ENCODE measurements around the gene ROBO2. TPM values are rescaled to one million over a fixed set of nuclear protein-coding genes. Genes with fewer than 3 reads are reported as not detected.

The ROBO2 gene
- total and polyA plus RNA-seq, 2 experiments from 2014 or later: 1.5 to 7.8 TPM

DNA sequence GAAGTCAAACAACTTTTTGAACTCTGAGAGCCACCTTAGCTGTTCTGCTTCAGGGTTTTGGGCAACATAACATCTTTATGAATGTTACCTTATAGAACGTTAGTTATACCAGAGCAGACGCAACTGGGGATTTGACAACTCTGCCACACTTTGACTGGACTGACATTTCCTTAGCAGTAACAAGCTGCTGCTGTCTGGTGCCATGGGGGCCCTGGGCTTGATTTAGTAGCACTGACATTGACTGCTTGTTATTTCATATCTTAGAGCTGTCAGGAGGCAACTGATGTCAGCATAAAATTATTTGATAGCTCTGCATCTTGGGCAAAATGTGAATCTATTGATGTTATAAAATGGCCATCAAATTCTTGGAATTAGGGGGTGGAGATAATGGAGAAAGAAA, 285.4 kb downstream of the ROBO2 start (continued):
- TF ChIP-seq, protein P1, sequence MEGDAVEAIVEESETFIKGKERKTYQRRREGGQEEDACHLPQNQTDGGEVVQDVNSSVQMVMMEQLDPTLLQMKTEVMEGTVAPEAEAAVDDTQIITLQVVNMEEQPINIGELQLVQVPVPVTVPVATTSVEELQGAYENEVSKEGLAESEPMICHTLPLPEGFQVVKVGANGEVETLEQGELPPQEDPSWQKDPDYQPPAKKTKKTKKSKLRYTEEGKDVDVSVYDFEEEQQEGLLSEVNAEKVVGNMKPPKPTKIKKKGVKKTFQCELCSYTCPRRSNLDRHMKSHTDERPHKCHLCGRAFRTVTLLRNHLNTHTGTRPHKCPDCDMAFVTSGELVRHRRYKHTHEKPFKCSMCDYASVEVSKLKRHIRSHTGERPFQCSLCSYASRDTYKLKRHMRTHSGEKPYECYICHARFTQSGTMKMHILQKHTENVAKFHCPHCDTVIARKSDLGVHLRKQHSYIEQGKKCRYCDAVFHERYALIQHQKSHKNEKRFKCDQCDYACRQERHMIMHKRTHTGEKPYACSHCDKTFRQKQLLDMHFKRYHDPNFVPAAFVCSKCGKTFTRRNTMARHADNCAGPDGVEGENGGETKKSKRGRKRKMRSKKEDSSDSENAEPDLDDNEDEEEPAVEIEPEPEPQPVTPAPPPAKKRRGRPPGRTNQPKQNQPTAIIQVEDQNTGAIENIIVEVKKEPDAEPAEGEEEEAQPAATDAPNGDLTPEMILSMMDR (conservative IDR thresholded peaks at IDR 0.05; ENCODE audit: low read depth in 2 of 2): no peak
- no peak for TF ChIP-seq EZH2 (IDR thresholded peaks at IDR 0.05; ENCODE audit: low read depth, unreplicated experiment)
- TF ChIP-seq NANOG (IDR thresholded peaks at IDR 0.05; ENCODE audit: borderline replicate concordance): no peak

DNA sequence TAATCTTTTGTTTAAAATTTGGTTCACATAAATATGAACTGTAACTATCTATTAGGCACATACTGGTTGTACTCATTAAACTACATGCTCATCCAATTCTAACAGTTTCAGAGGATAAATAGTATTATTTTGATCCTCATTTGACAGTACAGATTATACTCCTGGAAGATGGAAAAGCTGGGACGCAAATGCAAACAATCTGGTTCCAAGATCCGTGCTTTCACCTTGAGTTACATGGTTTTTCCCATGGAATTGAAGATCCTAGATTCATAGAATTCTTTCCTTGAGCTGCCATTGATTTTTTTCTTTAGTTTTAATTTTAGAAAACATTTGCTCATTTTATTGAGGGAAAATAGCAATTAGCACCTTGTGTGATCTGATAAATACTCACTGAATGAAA, 285.8 kb downstream of the ROBO2 start:
- no peak for TF ChIP-seq ZNF114 (CRISPR knock-in tag; IDR thresholded peaks at IDR 0.05)
- no peak for TF ChIP-seq EZH2phosphoT487 (IDR thresholded peaks at IDR 0.05; ENCODE audit: unreplicated experiment)
- TF ChIP-seq ZNF462 (CRISPR knock-in tag; IDR thresholded peaks at IDR 0.05): no peak
- Histone ChIP-seq H3K27me3 (ENCODE audit: insufficient read depth) (no peaks in the 10 kb centered on the region), H3K36me3 (ENCODE audit: insufficient read depth) (no peaks in the 10 kb centered on the region), H3F3A (replicated peaks; ENCODE audit: low read depth) (no peaks in the 10 kb centered on the region), H3K27ac (ENCODE audit: low read depth) (no peak overlapping the region), H3K4me3 (no peak overlapping the region), H3K4me2 (no peak overlapping the region), H2AFZ (no peak overlapping the region), H3K79me2 (replicated peaks; ENCODE audit: insufficient read depth) (no peaks in the 10 kb centered on the region), H3K4me1 (ENCODE audit: insufficient read depth) (no peaks in the 10 kb centered on the region; the same call in 1 of the 2 replicates), H4K20me1 (replicated peaks; ENCODE audit: insufficient read depth) (no peaks in the 10 kb centered on the region), H3K9me2 (ENCODE audit: insufficient read depth) (no peaks in the 10 kb centered on the region; the same call in 1 of the 2 replicates)
- DNase-seq (ENCODE audit: low spot score) (no peak), ATAC-seq (no peak)
- no peak overlapping the region for H3K4me3 Mint-ChIP-seq
- no peaks in the 10 kb centered on the region for H3K27me3 Mint-ChIP-seq (ENCODE audit: insufficient read depth, low read depth, poor library complexity)
- no peaks in the 10 kb centered on the region for H3K4me1 Mint-ChIP-seq
- no peaks in the 10 kb centered on the region for H3K36me3 Mint-ChIP-seq (ENCODE audit: low read depth)
- H3K27ac Mint-ChIP-seq: no peak overlapping the region
- H3K9me3 Mint-ChIP-seq: no peaks in the 10 kb centered on the region
